HG02852 (cell line): Measurements from ENCODE around the gene CCDC198.

ENCODE experiments used
- ATAC-seq: cut with Tn5 transposase; IDR thresholded peaks from one replicate; pipeline ENCODE4 v1.9.1; 2021; ENCODE audit warnings: mild to moderate bottlenecking, moderate library complexity; ENCODE audit not compliant: unreplicated experiment

CCDC198 gene

GRCh38 chr14:57464008-57464730 is 29.5 kb downstream of the CCDC198 start:
- no peak for ATAC-seq

- no peak for ATAC-seq
Observed at GRCh38 chr14:57462551-57462950, 31.1 kb downstream of the CCDC198 start.

DNA sequence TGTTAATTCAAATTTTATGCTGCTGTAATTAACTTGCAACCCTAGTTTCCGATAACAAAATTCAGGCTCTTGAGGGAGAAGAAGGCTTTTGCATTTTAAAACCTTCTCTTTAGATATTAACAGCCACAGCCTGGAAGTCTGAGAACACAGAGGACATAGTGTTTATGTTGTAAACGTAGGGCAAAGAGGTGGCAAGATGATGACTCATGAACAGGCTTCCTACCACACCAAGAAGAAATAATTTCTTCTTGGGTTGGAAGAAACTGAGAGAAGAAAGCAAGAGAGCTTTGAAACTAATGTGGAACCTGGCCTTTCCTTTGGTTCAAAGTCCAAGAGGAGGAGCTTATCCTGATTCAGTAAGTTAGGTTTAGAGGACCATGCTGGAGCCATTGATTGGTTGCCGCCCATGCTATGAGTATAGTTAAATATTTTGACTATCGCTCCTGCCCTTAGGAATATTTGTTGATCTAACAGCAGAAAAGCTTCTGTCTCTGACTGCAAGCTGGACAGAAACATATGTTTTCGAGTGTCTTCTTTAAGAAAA is 31.8 kb downstream of the CCDC198 start:
- no peak for ATAC-seq

DNA sequence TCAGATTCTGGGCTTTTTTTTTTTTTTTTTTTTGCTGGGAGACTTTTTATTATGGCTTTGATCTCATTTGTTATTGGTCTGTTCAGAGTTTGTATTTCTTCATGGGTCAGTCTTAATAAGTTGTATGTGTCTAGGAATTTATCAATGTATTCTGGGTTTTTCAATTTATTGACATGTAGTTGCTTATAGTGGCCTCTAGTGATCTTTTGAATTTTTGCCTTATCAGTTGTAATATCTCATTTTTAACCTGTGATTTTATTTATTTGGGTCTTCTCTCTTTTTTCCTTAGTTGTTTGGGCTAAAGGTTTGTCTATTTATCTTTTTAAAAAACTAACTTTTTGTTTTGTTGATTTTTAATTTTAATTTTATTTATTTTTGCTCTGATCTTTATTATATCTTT is 57.7 kb downstream of the CCDC198 start:
- ATAC-seq, result no peak

DNA sequence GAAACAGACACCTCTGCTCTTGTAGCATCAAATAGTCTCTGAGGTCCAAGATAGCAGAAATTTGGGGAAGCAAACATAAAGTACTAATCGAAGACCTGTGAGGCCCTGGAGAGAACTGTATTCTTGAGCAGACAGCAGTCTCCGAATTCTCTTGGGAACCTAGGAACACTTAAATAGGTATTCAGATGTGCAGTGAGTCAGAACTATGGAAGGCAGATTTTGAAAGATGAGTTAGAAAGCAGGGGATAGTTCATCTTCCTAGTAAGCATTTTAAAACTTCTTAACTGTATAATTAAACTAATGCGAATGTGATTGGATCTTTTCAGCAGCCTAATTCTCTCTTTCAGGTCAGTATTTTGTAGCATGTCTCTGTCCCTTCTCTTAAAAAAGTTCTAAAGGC is 72.7 kb downstream of the CCDC198 start:
- ATAC-seq, result no peak

- ATAC-seq, result no peak
Observed at GRCh38 chr14:57420033-57420432, 73.6 kb downstream of the CCDC198 start.
